HG03457 (cell line): ENCODE measurements around the gene SLC45A1.
"Not testable (repeated sequence)": the region's sequence is repeated elsewhere in the genome, so short reads cannot be mapped to it uniquely, and the experiment has no call there.

Source experiments
- ATAC-seq: cut with Tn5 transposase; IDR thresholded peaks from one replicate; pipeline ENCODE4 v1.9.1; 2021; ENCODE audit warnings: moderate number of reproducible peaks; ENCODE audit not compliant: unreplicated experiment

The SLC45A1 gene

GRCh38 chr1:8365661-8366362, 47.9 kb downstream of the SLC45A1 start:
- ATAC-seq: no peak

- ATAC-seq: no peak
These were observed 49.8 kb downstream of the SLC45A1 start for GRCh38 chr1:8367571-8368194.

- ATAC-seq: no peak
These were observed 51.2 kb downstream of the SLC45A1 start for GRCh38 chr1:8368956-8369639.

DNA sequence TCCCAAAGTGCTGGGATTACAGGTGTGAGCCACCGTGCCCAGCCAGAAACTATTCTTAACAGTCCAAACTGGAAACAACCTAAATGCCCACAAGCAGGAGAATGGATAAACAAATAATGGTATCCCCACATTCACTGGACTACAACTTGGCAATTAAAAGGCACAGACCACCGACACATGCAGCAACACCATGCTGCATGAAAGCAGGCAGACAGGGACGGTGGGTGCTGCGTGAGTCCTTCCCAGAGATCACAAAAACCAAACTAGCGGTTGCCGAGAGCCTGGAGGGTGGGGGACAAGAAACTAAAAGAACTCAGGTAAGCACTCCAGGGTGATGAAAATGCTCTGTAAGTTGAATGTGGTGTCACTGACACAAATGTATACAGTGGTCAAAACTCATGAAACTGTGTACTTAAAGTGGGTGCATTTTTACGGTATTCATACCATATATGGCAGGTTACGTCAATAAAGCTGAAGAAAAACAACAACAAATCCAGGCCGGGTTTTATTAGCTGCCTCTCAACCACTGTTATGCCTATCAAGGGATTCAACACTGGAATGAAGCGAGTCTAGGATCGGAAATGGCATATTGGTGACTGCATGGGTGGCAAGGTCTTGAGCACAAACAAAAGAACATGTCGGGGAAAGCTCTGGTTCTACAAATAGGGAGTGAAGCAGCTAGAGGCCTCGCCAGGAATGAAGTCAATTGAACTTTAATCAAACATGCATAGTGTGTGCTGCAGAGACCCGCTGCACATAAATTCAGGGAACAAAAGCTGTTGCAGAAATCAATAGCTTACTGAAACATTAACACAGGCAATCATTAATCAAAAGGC, 52.4 kb downstream of the SLC45A1 start:
- ATAC-seq: no peak

DNA sequence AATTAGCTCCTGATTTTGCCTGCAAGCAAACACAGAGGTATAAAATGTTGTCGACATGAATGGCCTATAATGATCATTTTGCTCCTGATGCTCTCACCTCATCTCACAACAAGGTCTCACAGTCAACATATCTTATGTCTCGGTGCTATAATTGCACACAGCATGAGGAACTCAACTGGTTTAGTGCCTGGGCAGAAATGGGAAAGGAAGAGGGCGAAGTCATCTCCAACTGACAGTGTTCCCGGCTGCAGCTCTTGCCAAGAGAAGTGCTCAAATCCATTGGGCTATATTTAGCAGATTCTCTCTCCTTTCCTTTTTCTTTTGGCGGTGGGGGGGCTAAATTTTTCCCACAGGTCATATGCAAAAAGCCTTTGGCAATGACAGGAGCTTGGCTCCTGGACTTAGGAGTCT, 53.0 kb downstream of the SLC45A1 start:
- no peak for ATAC-seq

- no peak for ATAC-seq
These were observed 53.6 kb downstream of the SLC45A1 start for GRCh38 chr1:8371372-8371991.

GRCh38 chr1:8373125-8373524, 55.2 kb downstream of the SLC45A1 start:
- ATAC-seq: no peak

DNA sequence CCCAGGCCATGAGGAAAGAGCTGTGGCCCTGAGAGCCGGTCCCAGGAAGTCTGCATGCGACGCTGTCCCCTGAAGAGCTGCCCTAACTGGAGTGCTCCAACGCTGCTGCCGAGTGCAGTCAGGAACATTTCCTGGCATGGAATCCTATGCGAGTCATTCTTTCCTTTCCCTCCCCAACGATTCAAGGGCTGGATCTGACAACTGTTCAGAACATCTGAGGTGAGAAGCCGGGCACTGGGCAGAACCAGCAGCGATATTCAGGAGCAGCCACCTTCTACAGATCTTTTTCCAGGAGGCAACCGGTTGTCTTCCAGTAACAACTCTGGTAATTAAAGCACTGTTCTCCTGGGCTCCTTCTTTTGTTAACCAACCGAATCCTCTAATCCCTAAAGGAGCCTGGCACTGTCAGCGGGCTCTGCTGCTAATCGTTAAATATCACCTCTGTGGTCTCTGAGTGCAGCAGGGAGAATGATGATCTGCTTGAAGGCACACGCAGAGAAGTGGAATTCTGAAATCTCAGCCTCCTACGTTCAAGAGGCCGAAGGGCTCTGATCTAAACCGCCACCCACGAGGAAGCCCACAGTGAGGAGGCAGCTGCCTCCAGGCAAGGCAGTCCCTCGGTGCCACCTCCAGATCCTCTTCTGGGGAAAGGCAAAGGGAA, 55.8 kb downstream of the SLC45A1 start:
- ATAC-seq: no peak

DNA sequence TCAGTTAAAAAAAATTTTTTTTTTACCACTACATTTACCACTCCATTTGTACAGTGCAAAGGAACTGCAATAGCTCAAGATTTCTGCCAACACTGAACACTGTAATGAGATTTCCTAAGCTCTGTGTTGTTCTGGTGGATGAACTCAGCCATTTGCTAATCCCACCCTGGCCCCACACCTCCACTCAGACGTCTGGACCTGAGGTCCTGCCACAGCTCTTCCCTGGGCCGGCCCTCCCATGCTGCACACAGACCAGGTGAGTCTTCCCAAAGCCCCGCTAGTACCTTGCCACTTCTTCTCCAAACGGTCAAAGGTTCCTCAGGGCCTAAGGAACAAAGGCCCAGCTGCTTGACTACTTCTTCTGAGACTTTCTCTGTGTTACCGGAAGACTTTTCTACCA, 56.4 kb downstream of the SLC45A1 start:
- ATAC-seq: no peak

- no peak for ATAC-seq
These were observed 56.9 kb downstream of the SLC45A1 start for GRCh38 chr1:8374812-8375211.

DNA sequence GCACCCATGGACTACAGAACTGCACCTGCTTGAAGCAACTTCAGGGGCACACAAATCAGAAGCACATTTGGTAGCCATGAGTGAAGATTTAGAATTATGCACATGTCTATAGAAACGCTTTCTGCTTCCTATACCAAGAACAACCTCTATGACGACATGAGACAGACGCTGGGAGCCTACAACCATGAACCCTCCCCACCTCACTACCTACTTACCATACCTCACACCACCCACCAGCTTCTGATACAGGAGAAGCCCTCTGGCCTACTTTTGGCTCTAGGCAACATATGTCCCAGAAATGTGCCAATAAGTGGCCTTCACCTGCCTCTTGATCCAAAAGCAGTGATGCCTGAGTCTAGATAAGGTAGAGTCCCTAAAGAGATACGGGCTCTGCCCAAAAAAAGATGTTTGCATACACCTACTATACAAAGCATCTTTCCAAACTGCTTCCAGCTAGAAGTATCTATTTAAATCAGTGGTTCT, 58.5 kb downstream of the SLC45A1 start:
- no peak for ATAC-seq

DNA sequence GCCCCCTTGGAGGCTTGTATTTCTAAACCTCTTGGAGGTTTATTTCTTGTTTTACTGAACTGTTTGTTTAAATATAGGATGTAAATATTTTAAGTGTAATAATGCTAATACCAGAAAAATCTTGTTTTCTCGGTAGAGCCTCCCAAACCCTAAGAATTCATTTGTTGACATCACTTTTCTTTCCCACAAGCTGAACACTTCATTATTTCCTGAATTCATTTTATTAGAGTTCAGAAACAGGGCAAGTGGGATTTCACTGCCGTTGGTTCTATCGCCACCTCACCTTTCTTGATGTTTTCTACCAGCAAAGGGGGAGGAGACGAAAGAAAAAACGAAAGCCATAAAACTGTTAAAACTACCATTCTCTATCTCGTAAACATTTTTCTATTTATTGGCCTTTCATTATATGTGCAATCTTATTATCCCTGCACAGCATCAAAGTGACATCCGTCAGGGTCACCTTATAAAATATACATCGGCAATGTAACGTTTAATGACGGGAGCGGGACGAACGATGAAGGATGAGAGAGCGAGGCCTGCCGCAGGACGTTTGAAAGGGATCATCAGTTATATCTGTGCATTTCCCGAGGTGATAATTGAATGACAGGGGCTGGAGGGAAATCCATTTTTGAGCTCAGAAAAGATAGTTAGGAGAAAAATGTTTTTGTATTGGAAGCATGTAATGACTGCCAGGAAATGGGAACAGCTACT, 59.5 kb downstream of the SLC45A1 start:
- ATAC-seq: no peak

GRCh38 chr1:8378178-8378577, 60.3 kb downstream of the SLC45A1 start:
- ATAC-seq: no peak

- ATAC-seq: no peak
These were observed 61.1 kb downstream of the SLC45A1 start for GRCh38 chr1:8378981-8379470.

GRCh38 chr1:8379513-8380186, 61.7 kb downstream of the SLC45A1 start:
- no peak for ATAC-seq

GRCh38 chr1:8380310-8380709, 62.4 kb downstream of the SLC45A1 start:
- ATAC-seq: not testable (repeated sequence)

GRCh38 chr1:8381618-8382017, 63.7 kb downstream of the SLC45A1 start:
- no peak for ATAC-seq

GRCh38 chr1:8382051-8382505, 64.2 kb downstream of the SLC45A1 start:
- no peak for ATAC-seq
